IMR-90 (cell line): ENCODE measurements around the gene HOXA5. TPM values are rescaled to one million over a fixed set of nuclear protein-coding genes. Genes with fewer than 3 reads are reported as not detected.

Experiments
- ATAC-seq: fragments of 200-7000 bp; cut with Tn5 transposase; 2 replicates; pipeline ENCODE4 v1.9.1; 2020; ENCODE audit warnings: low read depth, mild to moderate bottlenecking, moderate library complexity
- BruUV-seq: library from RNA; stranded (reverse); fragments of 400-500 nt; replicated peaks from 2 replicates; lab custom pipeline; 2021; lab: Mats Ljungman, UMichigan
- CTCF ChIA-PET: fragments of 300-600 bp; formaldehyde crosslinking; extraction: SDS; loops from one replicate; lab custom pipeline; 2021; ENCODE audit warnings: antibody characterized with exemption; lab: Yijun Ruan, JAX
- POLR2A ChIA-PET: fragments of 300-600 bp; sonication (Branson Sonifier 250); formaldehyde crosslinking; loops from one replicate; lab custom pipeline; 2022; ENCODE audit warnings: antibody characterized with exemption; ENCODE audit not compliant: unreplicated experiment; lab: Charles Lee
- DNase-seq: peaks from one replicate; pipeline ENCODE4 v3.0.0; 2013
- H2AFZ ChIP-seq: replicated peaks from 2 replicates; pipeline ENCODE3; 2013; ENCODE audit warnings: low read length, mild to moderate bottlenecking; ENCODE audit not compliant: poor library complexity
- H2AK5ac ChIP-seq: 2 replicates; pipeline ENCODE4 v1.6.1; 2013; ENCODE audit warnings: low read depth, low read length, inconsistent platforms
- H2AK9ac ChIP-seq: replicated peaks from 2 replicates; pipeline ENCODE3; 2013; ENCODE audit warnings: mild to moderate bottlenecking, low read depth, low read length, moderate library complexity; ENCODE audit not compliant: poor library complexity
- H2BK120ac ChIP-seq: 2 replicates; pipeline ENCODE4 v1.6.1; 2013; ENCODE audit warnings: low read depth, low read length, inconsistent platforms
- H2BK15ac ChIP-seq: 3 replicates; pipeline ENCODE4 v1.6.1; 2013; ENCODE audit warnings: low read depth, low read length, inconsistent platforms
- H2BK20ac ChIP-seq: 2 replicates; pipeline ENCODE4 v1.6.1; 2013; ENCODE audit warnings: low read depth, mild to moderate bottlenecking, inconsistent platforms, low read length, moderate library complexity
- H2BK5ac ChIP-seq: 2 replicates; pipeline ENCODE4 v1.6.1; 2013; ENCODE audit warnings: mild to moderate bottlenecking, low read depth, low read length, inconsistent platforms; ENCODE audit not compliant: poor library complexity, severe bottlenecking
- H3K14ac ChIP-seq: replicated peaks from 2 replicates; pipeline ENCODE4 v1.6.1; 2013; ENCODE audit warnings: low read depth, low read length, inconsistent platforms
- H3K18ac ChIP-seq: 2 replicates; pipeline ENCODE4 v1.6.1; 2013; ENCODE audit warnings: low read depth, low read length, control low read depth
- H3K23ac ChIP-seq: 2 replicates; pipeline ENCODE4 v1.6.1; 2013; ENCODE audit warnings: low read depth, low read length, inconsistent platforms
- H3K27ac ChIP-seq: 2 replicates; pipeline ENCODE4 v1.5.1; 2013; ENCODE audit warnings: mild to moderate bottlenecking, control low read depth, low read length; ENCODE audit not compliant: insufficient read depth
- H3K27me3 ChIP-seq: 2 replicates; pipeline ENCODE4 v1.6.1; 2013; ENCODE audit warnings: low read length; ENCODE audit not compliant: control insufficient read depth, insufficient read depth
- H3K36me3 ChIP-seq: 2 replicates; pipeline ENCODE4 v1.6.1; 2013; ENCODE audit warnings: low read length, mixed read lengths; ENCODE audit not compliant: control insufficient read depth, insufficient read depth
- H3K4ac ChIP-seq: 2 replicates; pipeline ENCODE4 v1.6.1; 2013; ENCODE audit warnings: low read depth, low read length, inconsistent platforms
- H3K4me1 ChIP-seq: 2 replicates; pipeline ENCODE4 v1.6.1; 2013; ENCODE audit warnings: low read length, mixed read lengths; ENCODE audit not compliant: control insufficient read depth, insufficient read depth
- H3K4me2 ChIP-seq: 2 replicates; pipeline ENCODE4 v1.6.1; 2013; ENCODE audit warnings: low read depth, mild to moderate bottlenecking, control low read depth, low read length, moderate library complexity
- H3K4me3 ChIP-seq: 2 replicates; pipeline ENCODE4 v1.5.1; 2013; ENCODE audit warnings: low read depth, mild to moderate bottlenecking, control low read depth, low read length, moderate library complexity; ENCODE audit not compliant: insufficient read depth
- H3K56ac ChIP-seq: 2 replicates; pipeline ENCODE4 v1.6.1; 2013; ENCODE audit warnings: low read length, inconsistent platforms; ENCODE audit not compliant: insufficient read depth; ENCODE audit errors: extremely low read depth
- H3K79me1 ChIP-seq, 2 experiments: 2 replicates each; pipeline ENCODE4 v1.6.1; 2013; ENCODE audit warnings: low read length in 2 of 2, inconsistent platforms in 1 of 2, low read depth in 1 of 2
- H3K9ac ChIP-seq: 2 replicates; pipeline ENCODE4 v1.6.1; 2013; ENCODE audit warnings: low read depth, low read length, control low read depth
- H3K9me1 ChIP-seq: 2 replicates; pipeline ENCODE4 v1.6.1; 2013; ENCODE audit warnings: low read length, inconsistent platforms; ENCODE audit not compliant: insufficient read depth
- H3K9me3 ChIP-seq: 2 replicates; pipeline ENCODE4 v1.6.1; 2013; ENCODE audit warnings: low read length; ENCODE audit not compliant: control insufficient read depth, insufficient read depth
- H4K20me1 ChIP-seq: 2 replicates; pipeline ENCODE4 v1.6.1; 2013; ENCODE audit warnings: low read length, inconsistent platforms; ENCODE audit not compliant: insufficient read depth
- H4K5ac ChIP-seq: 2 replicates; pipeline ENCODE4 v1.6.1; 2013; ENCODE audit warnings: mild to moderate bottlenecking, low read depth, low read length, control low read depth
- H4K8ac ChIP-seq, 2 experiments: 2 replicates each; pipeline ENCODE4 v1.6.1; 2013; ENCODE audit warnings: low read depth in 2 of 2, low read length in 2 of 2, control low read depth in 1 of 2, inconsistent platforms in 1 of 2
- H4K91ac ChIP-seq: 2 replicates; pipeline ENCODE4 v1.6.1; 2013; ENCODE audit warnings: low read depth, low read length, inconsistent platforms; ENCODE audit not compliant: insufficient read depth
- BHLHE40 ChIP-seq: fragments of 150-350 bp; IDR thresholded peaks from 2 replicates; pipeline ENCODE4 v1.6.1; 2016; ENCODE audit warnings: mild to moderate bottlenecking, low read depth, low read length
- CEBPB ChIP-seq: IDR thresholded peaks from 2 replicates; pipeline ENCODE4 v1.6.1; 2012; ENCODE audit warnings: low read depth, low read length, improper control_type of control experiment
- CHD1 ChIP-seq: IDR thresholded peaks from 2 replicates; pipeline ENCODE4 v1.6.1; 2012; ENCODE audit warnings: low read depth, low read length, improper control_type of control experiment
- FOS ChIP-seq: fragments of 150-350 bp; IDR thresholded peaks from 2 replicates; pipeline ENCODE4 v1.6.1; 2016; ENCODE audit warnings: low read depth, low read length
- MAFK ChIP-seq: IDR thresholded peaks from 2 replicates; pipeline ENCODE4 v1.6.1; 2012; ENCODE audit warnings: low read depth, low read length, improper control_type of control experiment
- MAZ ChIP-seq: IDR thresholded peaks from 2 replicates; pipeline ENCODE4 v1.6.1; 2012; ENCODE audit warnings: low read depth, mild to moderate bottlenecking, low read length, improper control_type of control experiment, moderate library complexity, borderline replicate concordance
- MXI1 ChIP-seq: IDR thresholded peaks from 2 replicates; pipeline ENCODE4 v1.6.1; 2012; ENCODE audit warnings: low read depth, mild to moderate bottlenecking, low read length, moderate library complexity, borderline replicate concordance
- NFE2L2 ChIP-seq: fragments of 150-350 bp; IDR thresholded peaks from 2 replicates; pipeline ENCODE4 v1.6.1; 2016; ENCODE audit warnings: low read depth, mild to moderate bottlenecking, low read length
- POLR2A ChIP-seq: IDR thresholded peaks from 2 replicates; pipeline ENCODE4 v1.6.1; 2012; ENCODE audit warnings: mild to moderate bottlenecking, low read depth, low read length
- RAD21 ChIP-seq: IDR thresholded peaks from 2 replicates; pipeline ENCODE4 v1.6.1; 2012; ENCODE audit warnings: low read length, improper control_type of control experiment
- RCOR1 ChIP-seq: IDR thresholded peaks from 2 replicates; pipeline ENCODE4 v1.6.1; 2012; ENCODE audit warnings: mild to moderate bottlenecking, low read length, improper control_type of control experiment; ENCODE audit not compliant: insufficient replicate concordance
- RFX5 ChIP-seq: IDR thresholded peaks from 2 replicates; pipeline ENCODE4 v1.8.0; 2012; ENCODE audit warnings: low read depth, mild to moderate bottlenecking, low read length, moderate library complexity
- SMC3 ChIP-seq: fragments of 150-350 bp; IDR thresholded peaks from 2 replicates; pipeline ENCODE4 v1.6.1; 2016; ENCODE audit warnings: low read depth, mild to moderate bottlenecking, antibody characterized with exemption, low read length, moderate library complexity
- WGBS, 2 experiments: methylation state at CpG; one replicate each; pipeline versions ENCODE4 v1.1.5 to v1.1.7; 2013; ENCODE audit warnings: missing lambda C conversion rate in 2 of 2; ENCODE audit not compliant: insufficient read length in 1 of 2; ENCODE audit errors: extremely low coverage in 2 of 2; 5-methylcytosine and 5-hydroxymethylcytosine counted together
- dilution Hi-C: fragments of 300-500 bp; cut with HindIII; formaldehyde crosslinking; loops from one replicate; pipeline ENCODE4 v1.14.3; 2018; ENCODE audit warnings: low sequenced_read_pairs; ENCODE audit not compliant: unreplicated experiment
- in situ Hi-C: fragments of 300-500 bp; cut with MboI; formaldehyde crosslinking; loops from 3 replicates; pipeline ENCODE4 v1.14.3; 2019; ENCODE audit warnings: low sequenced_read_pairs, inconsistent platforms, mixed read lengths
- intact Hi-C: fragments of 100-400 bp; cut with micrococcal nuclease; formaldehyde crosslinking; loops from 2 replicates; pipeline ENCODE4 v1.10.0; 2022
- polyA plus RNA-seq, 3 experiments: library from polyadenylated mRNA; depleted of rRNA; stranded (reverse); fragments of >200 nt; gene quantifications; 2 replicates each; pipeline ENCODE4 v1.2.3, GENCODE V29; 2012; ENCODE audit warnings: low replicate concordance in 1 of 3
- total RNA-seq: library from RNA; depleted of rRNA; stranded (reverse); fragments of >200 nt; gene quantifications from 2 replicates; pipeline ENCODE4 v1.2.3, GENCODE V29; 2012
- TF ChIP-seq, protein P1 (sequence below): fragments of 150-350 bp; IDR thresholded peaks from 2 replicates; pipeline ENCODE4 v1.6.1; 2017; ENCODE audit warnings: mild to moderate bottlenecking, antibody characterized with exemption, low read length, low read depth
- TF ChIP-seq, protein P2 (sequence below): fragments of 150-350 bp; IDR thresholded peaks from 2 replicates; pipeline ENCODE4 v1.6.1; 2016; ENCODE audit warnings: low read depth, mild to moderate bottlenecking, low read length, moderate library complexity, borderline replicate concordance
- TF ChIP-seq, protein P3 (sequence below): conservative IDR thresholded peaks from 2 replicates; pipeline ENCODE4 v1.5.1; 2012; ENCODE audit warnings: mild to moderate bottlenecking, low read depth, low read length, improper control_type of control experiment

Gene HOXA5
- total and polyA plus RNA-seq, 2 of the 4 experiments (the other 2 are of a cell fraction) = 19.9 to 29.4 TPM

DNA sequence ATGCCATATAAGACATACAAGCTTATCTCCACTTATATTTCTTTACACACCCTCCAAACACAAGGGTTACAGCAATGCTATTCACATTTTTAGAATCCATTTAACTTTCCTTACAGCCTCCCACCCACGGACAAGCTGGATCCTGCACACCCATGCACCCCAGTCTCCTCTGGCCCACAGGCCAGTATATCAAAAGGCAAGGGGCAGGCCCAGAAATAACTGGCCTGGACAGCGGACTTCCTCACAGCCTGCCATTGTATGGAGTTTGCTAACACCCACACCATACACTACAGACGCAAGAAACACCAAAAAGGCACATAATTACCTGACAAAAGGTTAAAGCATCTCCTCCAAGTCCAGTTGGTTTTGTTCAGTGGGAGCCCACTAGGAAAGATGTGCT lies 24.9 kb downstream of the HOXA5 start:
- ATAC-seq = peak; percentile 2
- no peaks in the 10 kb centered on the region for H3K9me3 ChIP-seq
- H4K91ac ChIP-seq = peak overlapping the region; percentile 69
- CTCF ChIA-PET = no interaction called here
- peak overlapping the region; percentile 86 for H3K18ac ChIP-seq
- H3K9ac ChIP-seq = peak overlapping the region; percentile 8
- peaks cover 7% of the 10 kb centered on the region; the same call in 1 of the 2 replicates for H3K9me1 ChIP-seq
- peaks cover 10% of the 10 kb centered on the region for H4K20me1 ChIP-seq
- peak overlapping the region; percentile 78 for H3K4me2 ChIP-seq
- H2BK5ac ChIP-seq = peak overlapping the region; percentile 80
- in situ Hi-C loops = no loop called here
- WGBS, 2 experiments = 17% methylated on average over 1 of the region's 3 CpGs; no CpG with 5 or more reads in 1 of the 2 experiments
- dilution Hi-C loops = no loop called here
- peak overlapping the region; percentile 71; the same call in 1 of the 2 replicates for H3K4me3 ChIP-seq
- no peaks in the 10 kb centered on the region for H3K27me3 ChIP-seq
- peak overlapping the region; percentile 24 for H4K5ac ChIP-seq
- H2BK20ac ChIP-seq = peak overlapping the region; percentile 78
- peak overlapping the region; percentile 74 for H3K27ac ChIP-seq
- TF ChIP-seq FOS (no peak), MAFK (no peak), POLR2A (no peak), SMC3 (no peak), RAD21 (no peak), RCOR1 (no peak), NFE2L2 (no peak), MXI1 (no peak), MAZ (no peak), RFX5 (no peak), CHD1 (no peak), BHLHE40 (no peak), CEBPB (no peak)
- TF ChIP-seq, protein P1, sequence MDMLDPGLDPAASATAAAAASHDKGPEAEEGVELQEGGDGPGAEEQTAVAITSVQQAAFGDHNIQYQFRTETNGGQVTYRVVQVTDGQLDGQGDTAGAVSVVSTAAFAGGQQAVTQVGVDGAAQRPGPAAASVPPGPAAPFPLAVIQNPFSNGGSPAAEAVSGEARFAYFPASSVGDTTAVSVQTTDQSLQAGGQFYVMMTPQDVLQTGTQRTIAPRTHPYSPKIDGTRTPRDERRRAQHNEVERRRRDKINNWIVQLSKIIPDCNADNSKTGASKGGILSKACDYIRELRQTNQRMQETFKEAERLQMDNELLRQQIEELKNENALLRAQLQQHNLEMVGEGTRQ = no peak
- TF ChIP-seq, protein P2, sequence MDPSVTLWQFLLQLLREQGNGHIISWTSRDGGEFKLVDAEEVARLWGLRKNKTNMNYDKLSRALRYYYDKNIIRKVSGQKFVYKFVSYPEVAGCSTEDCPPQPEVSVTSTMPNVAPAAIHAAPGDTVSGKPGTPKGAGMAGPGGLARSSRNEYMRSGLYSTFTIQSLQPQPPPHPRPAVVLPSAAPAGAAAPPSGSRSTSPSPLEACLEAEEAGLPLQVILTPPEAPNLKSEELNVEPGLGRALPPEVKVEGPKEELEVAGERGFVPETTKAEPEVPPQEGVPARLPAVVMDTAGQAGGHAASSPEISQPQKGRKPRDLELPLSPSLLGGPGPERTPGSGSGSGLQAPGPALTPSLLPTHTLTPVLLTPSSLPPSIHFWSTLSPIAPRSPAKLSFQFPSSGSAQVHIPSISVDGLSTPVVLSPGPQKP = no peak
- TF ChIP-seq, protein P3, sequence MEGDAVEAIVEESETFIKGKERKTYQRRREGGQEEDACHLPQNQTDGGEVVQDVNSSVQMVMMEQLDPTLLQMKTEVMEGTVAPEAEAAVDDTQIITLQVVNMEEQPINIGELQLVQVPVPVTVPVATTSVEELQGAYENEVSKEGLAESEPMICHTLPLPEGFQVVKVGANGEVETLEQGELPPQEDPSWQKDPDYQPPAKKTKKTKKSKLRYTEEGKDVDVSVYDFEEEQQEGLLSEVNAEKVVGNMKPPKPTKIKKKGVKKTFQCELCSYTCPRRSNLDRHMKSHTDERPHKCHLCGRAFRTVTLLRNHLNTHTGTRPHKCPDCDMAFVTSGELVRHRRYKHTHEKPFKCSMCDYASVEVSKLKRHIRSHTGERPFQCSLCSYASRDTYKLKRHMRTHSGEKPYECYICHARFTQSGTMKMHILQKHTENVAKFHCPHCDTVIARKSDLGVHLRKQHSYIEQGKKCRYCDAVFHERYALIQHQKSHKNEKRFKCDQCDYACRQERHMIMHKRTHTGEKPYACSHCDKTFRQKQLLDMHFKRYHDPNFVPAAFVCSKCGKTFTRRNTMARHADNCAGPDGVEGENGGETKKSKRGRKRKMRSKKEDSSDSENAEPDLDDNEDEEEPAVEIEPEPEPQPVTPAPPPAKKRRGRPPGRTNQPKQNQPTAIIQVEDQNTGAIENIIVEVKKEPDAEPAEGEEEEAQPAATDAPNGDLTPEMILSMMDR = no peak
- H3K23ac ChIP-seq = peak overlapping the region; percentile 89
- H3K36me3 ChIP-seq = peaks cover 9% of the 10 kb centered on the region; the same call in 1 of the 2 replicates
- peak overlapping the region; percentile 47 for H2AK9ac ChIP-seq
- peak overlapping the region; percentile 56; the same call in 1 of the 2 replicates for H2AK5ac ChIP-seq
- H2BK120ac ChIP-seq = peak overlapping the region; percentile 39
- intact Hi-C loops = no loop called here
- peak overlapping the region in 1 of 2 experiments; percentile 32; a peak in 3 of 4 replicates for H4K8ac ChIP-seq
- peak overlapping the region; percentile 76 for H3K14ac ChIP-seq
- H3K79me1 ChIP-seq = peaks cover 0 to 40% of the 10 kb centered on the region in 2 experiments; a peak in 3 of 4 replicates
- H3K56ac ChIP-seq = peak overlapping the region; percentile 83
- H2BK15ac ChIP-seq = peak overlapping the region; percentile 39; the same call in 1 of the 3 replicates
- no TSS peak for BruUV-seq
- peak overlapping the region; percentile 87 for H3K4ac ChIP-seq
- peaks cover 28% of the 10 kb centered on the region for H3K4me1 ChIP-seq
- POLR2A ChIA-PET = interaction anchor here (0.7 kb wide), 1 partner anchor 18 kb away, joined by 3 read pairs; no protein-coding TSS in a partner anchor
- DNase-seq = no peak
- peak overlapping the region; percentile 36 for H2AFZ ChIP-seq
